ENCODE data around the gene PHTF2. TPM values are rescaled to one million over a fixed set of nuclear protein-coding genes. Genes with fewer than 3 reads are reported as not detected.
A peak's percentile ranks its signal among the peaks of the same experiment; 100 is the strongest.

The PHTF2 gene
- total RNA-seq, 4 donors from 2014 or later = 8.6 to 54.5 (median 14.5) TPM

- DNase-seq = no peak
- Histone ChIP-seq H3K4me3 (no peak overlapping the region), H3K27me3 (no peaks in the 10 kb centered on the region), H3K4me1 (peaks cover 0 to 27% (median 5%) of the 10 kb centered on the region in 4 donors), H3K27ac (no peak overlapping the region), H3K9me3 (no peaks in the 10 kb centered on the region), H3K36me3 (peaks cover 0 to 6% (median 0%) of the 10 kb centered on the region in 3 donors)
- TF ChIP-seq POLR2A (IDR thresholded peaks at IDR 0.05) (no peak), CTCF (IDR thresholded peaks at IDR 0.05) (no peak)
Observed at GRCh38 chr7:77794000-77794399, 4.6 kb upstream of the PHTF2 start.

- Histone ChIP-seq H3K27ac (no peak overlapping the region), H3K4me1 (peaks cover 0 to 37% (median 10%) of the 10 kb centered on the region in 4 donors), H3K4me3 (no peak overlapping the region), H3K27me3 (no peaks in the 10 kb centered on the region), H3K36me3 (peaks cover 0 to 6% (median 0%) of the 10 kb centered on the region in 3 donors), H3K9me3 (no peaks in the 10 kb centered on the region)
- DNase-seq = no peak
- TF ChIP-seq CTCF (IDR thresholded peaks at IDR 0.05) (no peak), POLR2A (IDR thresholded peaks at IDR 0.05) (no peak)
Observed at GRCh38 chr7:77796109-77796508, 2.5 kb upstream of the PHTF2 start.

GRCh38 chr7:77796960-77797359 lies 1.6 kb upstream of the PHTF2 start:
- TF ChIP-seq POLR2A (IDR thresholded peaks at IDR 0.05) (no peak), CTCF (IDR thresholded peaks at IDR 0.05) (no peak)
- Histone ChIP-seq H3K27ac (no peak overlapping the region), H3K27me3 (no peaks in the 10 kb centered on the region), H3K36me3 (peaks cover 0 to 6% (median 0%) of the 10 kb centered on the region in 3 donors), H3K4me3 (peak overlapping the region; percentile 16 to 96 (median 78)), H3K4me1 (peaks cover 0 to 28% (median 10%) of the 10 kb centered on the region in 4 donors), H3K9me3 (no peaks in the 10 kb centered on the region)
- no peak for DNase-seq

DNA sequence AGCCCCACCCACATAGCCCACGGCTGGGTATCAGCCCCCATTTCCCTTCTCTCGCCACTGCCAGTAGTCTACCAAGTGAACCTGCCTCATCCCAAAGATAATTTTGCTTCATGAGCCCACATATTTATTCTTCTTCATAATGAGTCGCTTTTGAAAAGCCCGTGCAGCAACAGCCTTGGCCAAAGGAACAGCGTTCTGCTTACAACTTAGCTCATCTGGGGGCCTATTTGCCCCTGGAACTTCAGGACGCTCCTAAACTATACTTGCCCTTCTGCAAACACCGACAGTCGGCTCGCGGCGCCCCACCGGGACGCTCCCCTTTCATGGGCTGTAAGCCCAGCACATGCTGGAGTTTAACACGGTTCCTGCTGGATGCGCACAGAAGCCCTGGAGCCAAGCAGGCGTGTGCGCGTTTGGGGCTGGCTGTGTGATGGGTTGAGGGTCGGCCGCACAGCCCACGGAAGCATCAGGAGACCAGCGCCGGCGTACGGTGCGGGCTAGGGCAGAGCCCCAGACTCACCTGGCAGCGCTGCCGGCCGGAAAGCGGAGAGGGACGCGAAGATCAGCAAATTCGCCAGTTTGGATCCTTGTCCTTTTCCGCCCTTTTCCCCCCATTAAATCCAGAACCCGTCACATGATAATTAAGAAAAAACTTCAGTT lies 709 bp upstream of the PHTF2 start:
- Histone ChIP-seq H3K36me3 (peaks cover 0 to 6% (median 0%) of the 10 kb centered on the region in 3 donors), H3K4me1 (peaks cover 0 to 35% (median 10%) of the 10 kb centered on the region in 4 donors), H3K4me3 (peak overlapping the region; percentile 67 to 96 (median 87)), H3K27ac (peak overlapping the region; percentile 83 to 96 (median 86)), H3K27me3 (no peaks in the 10 kb centered on the region), H3K9me3 (no peaks in the 10 kb centered on the region)
- no peak for DNase-seq
- TF ChIP-seq CTCF (IDR thresholded peaks at IDR 0.05) = no peak
- TF ChIP-seq POLR2A (IDR thresholded peaks at IDR 0.05) = peak; percentile 19 to 31

GRCh38 chr7:77799078-77799964 lies 748 bp downstream of the PHTF2 start:
- Histone ChIP-seq H3K4me3 (peak overlapping the region; percentile 67 to 96 (median 87)), H3K27ac (peak overlapping the region; percentile 83 to 96 (median 88)), H3K9me3 (no peaks in the 10 kb centered on the region), H3K36me3 (peaks cover 0 to 6% (median 0%) of the 10 kb centered on the region in 3 donors), H3K27me3 (no peaks in the 10 kb centered on the region), H3K4me1 (peaks cover 0 to 35% (median 10%) of the 10 kb centered on the region in 4 donors)
- no peak for TF ChIP-seq POLR2A (IDR thresholded peaks at IDR 0.05)
- TF ChIP-seq CTCF (IDR thresholded peaks at IDR 0.05) = peak in 2 of 6 experiments; percentile 11 to 15
- peak in 2 of 3 donors; percentile 49 to 64 for DNase-seq

Measured in Peyer's patch (tissue), 4 donors.